ENCODE results near the gene PRKCSH. TPM values are rescaled to one million over a fixed set of nuclear protein-coding genes. Genes with fewer than 3 reads are reported as not detected.
A peak's percentile ranks its signal among the peaks of the same experiment; 100 is the strongest.

The PRKCSH gene
- total RNA-seq, 1 donor from 2014 or later, result 293 TPM

GRCh38 chr19:11418549-11419506 lies 16.6 kb upstream of the PRKCSH start, which contains the start of gene RGL3:
Gene RGL3, minus strand, starts transcription at chr19:11419314. Its CDS starts 36 bp downstream, at chr19:11419278.
- TF ChIP-seq CTCF (IDR thresholded peaks at IDR 0.05), result no peak
- H3K9me3 ChIP-seq, result no peaks in the 10 kb centered on the region
- peaks cover 22% of the 10 kb centered on the region for H3K27me3 ChIP-seq
- intact Hi-C loops (cut with DNase I), result no loop called here
- peak within 1 kb of the TSS; percentile 71 for H3K27ac ChIP-seq
- DNase-seq (peak; percentile 85), ATAC-seq (peak; percentile 71)
- H3K4me1 ChIP-seq, result peaks cover 33% of the 10 kb centered on the region
- no peaks in the 10 kb centered on the region for H3K36me3 ChIP-seq
- H3K4me3 ChIP-seq, result peak within 1 kb of the TSS; percentile 56

DNA sequence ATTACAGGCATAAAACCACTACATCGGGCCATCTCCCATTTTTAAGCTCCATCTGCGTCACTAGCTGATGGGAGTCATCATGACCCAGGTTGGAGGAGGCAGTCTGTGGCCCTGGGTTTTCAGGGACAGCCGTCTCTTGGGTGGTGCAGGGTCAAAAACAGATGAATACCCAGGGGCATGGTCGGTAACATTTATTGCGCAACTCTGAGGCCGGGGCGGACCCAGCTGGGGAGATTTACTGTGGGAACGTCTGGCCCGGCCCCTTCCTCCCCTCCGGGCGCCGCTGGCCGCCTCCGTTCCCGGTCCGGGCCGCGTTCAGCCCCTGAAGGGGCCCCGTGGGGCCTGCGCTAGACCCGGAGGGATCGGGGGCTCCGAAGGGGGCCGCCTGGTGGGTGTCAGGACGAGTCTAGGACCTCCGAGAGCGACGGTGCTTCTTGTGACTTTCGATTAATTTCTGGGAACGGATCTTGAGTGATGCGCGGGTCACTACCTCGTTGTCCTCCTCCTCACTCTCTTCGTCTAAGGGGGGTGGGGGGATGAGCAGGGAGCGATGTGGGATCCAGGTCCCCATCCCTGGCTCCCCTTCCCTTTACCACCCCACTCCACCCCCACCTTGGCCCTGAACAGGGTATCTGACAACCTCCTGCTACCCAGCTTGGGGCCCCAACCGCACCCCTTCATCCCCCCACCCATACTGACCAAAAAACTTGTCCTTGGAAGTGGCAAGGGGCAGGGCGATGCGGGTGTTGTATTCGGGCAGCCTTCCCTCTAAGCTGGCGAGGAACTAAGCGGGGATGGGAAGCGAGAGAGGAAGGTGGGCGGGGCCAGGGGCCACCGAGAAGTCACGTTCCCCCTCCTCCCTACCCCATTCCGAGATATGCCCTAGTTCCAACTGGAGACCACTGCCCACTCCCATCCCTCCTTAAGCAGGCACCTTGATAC lies 14.7 kb upstream of the PRKCSH start:
- Histone ChIP-seq H3K27me3 (peaks cover 27% of the 10 kb centered on the region), H3K4me1 (peaks cover 33% of the 10 kb centered on the region), H3K27ac (peak overlapping the region; percentile 11)

DNA sequence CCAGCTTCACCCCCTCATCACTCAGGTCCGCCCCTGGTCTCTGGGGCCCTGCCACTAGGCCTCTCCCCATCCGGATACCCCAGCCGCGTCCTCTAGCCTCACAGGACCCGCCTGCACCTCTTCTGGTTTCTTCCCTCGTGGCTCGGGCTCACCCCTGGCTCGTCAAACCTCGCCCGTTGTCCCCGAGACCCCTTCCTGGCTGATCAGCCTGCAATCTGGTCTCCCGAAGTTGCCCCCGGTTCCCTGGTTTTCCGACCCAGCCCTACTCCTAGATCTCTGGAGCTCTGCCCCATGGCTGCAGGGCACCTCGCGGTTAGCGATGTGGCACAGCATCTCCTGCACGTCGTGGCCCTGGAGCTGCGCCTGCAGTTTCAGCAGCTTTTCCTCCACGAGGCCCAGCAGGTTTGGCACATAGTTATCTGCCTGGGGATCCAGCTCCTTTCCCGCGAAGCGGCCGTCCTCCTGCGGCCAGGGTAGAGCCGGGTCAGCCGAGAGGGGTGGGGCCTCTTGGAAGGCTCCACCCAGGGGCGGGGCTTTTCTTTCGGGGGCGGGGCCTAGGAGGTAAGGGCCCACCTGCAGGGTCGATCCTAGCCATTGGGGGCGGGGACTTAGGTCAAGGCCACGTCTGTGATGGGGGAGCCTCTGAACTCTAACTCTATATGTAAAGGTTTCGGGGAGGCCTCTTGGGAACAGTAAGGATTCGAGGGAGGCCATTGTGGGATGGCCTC lies 13.9 kb upstream of the PRKCSH start:
- intact Hi-C loops (cut with DNase I), result no loop called here
- no peak overlapping the region for H3K27ac ChIP-seq
- H3K27me3 ChIP-seq, result peaks cover 27% of the 10 kb centered on the region
- no peak for TF ChIP-seq CTCF (IDR thresholded peaks at IDR 0.05)
- no peaks in the 10 kb centered on the region for H3K36me3 ChIP-seq
- peaks cover 33% of the 10 kb centered on the region for H3K4me1 ChIP-seq
- H3K9me3 ChIP-seq, result no peaks in the 10 kb centered on the region
- ATAC-seq (peak; percentile 52), DNase-seq (peak; percentile 81)
- H3K4me3 ChIP-seq, result peak overlapping the region; percentile 39

More for the DNA sequence above, 14.7 kb upstream of the PRKCSH start:
- intact Hi-C loops (cut with DNase I), result no loop called here
- Histone ChIP-seq H3K9me3 (no peaks in the 10 kb centered on the region), H3K36me3 (no peaks in the 10 kb centered on the region), H3K4me3 (peak overlapping the region; percentile 36)
- ATAC-seq (no peak), DNase-seq (no peak)
- no peak for TF ChIP-seq CTCF (IDR thresholded peaks at IDR 0.05)

DNA sequence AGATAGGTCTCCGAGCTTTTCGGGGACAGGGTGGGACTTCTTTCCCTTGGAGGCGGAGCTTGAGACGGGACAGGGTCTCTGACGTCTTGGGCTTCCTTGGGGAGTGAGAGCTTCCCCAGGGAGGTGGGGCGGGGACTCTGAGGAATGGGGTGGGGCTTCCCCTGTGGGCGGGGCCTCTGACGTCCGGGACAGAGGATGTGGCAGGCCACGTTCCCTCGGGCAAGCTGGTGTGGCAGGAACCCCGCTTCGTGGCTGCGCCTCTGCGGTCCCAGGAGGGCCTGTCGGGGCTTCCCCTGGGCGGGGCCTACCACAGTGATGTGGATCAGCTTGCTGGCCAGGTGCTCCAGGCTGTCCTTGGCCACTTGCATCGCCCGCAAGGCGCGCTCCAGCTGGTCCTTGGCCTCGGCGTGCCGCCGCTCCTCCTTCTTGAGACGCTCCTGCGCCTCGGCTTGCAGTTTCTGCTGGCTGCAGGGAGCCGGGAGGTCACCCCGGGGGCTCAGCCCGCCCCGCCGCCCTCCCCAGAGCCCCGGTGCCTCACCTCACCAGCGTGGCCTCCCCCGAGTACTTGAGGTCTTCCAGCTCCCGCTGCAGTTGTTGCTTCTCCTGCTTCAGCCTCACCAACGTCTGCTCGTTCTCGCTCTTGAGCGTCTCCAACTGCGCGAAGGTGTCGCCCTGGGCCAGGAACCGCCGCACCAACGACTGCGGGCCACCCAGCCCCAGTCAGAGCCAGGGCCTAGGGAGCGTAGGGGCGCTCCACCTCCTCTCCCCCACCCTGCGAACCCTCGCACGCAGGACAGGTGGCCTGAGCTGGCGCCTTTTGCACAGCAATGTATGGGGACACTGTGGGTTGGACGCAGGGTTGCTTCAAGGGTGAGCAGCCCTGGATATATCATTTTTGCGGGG lies 13.0 kb upstream of the PRKCSH start:
- DNase-seq (peak; percentile 94), ATAC-seq (peak; percentile 87)
- Histone ChIP-seq H3K9me3 (no peaks in the 10 kb centered on the region), H3K27ac (peak overlapping the region; percentile 42), H3K27me3 (peaks cover 27% of the 10 kb centered on the region), H3K36me3 (no peaks in the 10 kb centered on the region), H3K4me1 (peaks cover 33% of the 10 kb centered on the region), H3K4me3 (peak overlapping the region; percentile 39)
- no peak for TF ChIP-seq CTCF (IDR thresholded peaks at IDR 0.05)
- intact Hi-C loops (cut with DNase I), result no loop called here
